HepG2 (cell line): Measurements from ENCODE around the gene C5. TPM values are rescaled to one million over a fixed set of nuclear protein-coding genes. Genes with fewer than 3 reads are reported as not detected.

ENCODE experiments used
- ATAC-seq: fragments of 200-7000 bp; cut with Tn5 transposase; 3 replicates; pipeline ENCODE4 v1.9.1; 2020; ENCODE audit warnings: mild to moderate bottlenecking, moderate library complexity
- BruUV-seq: library from RNA; stranded (reverse); fragments of 400-500 nt; replicated peaks from 2 replicates; lab custom pipeline; 2021; lab: Mats Ljungman, UMichigan
- CTCF ChIA-PET: fragments of 300-600 bp; formaldehyde crosslinking; extraction: SDS; loops from one replicate; lab custom pipeline; 2021; ENCODE audit warnings: low total read pairs, inconsistent platforms, low intra/inter-chr PET ratio; lab: Yijun Ruan, JAX
- POLR2A ChIA-PET: fragments of 350-600 bp; sonication (Branson Sonifier 250); formaldehyde crosslinking; loops from one replicate; lab custom pipeline; 2020; ENCODE audit warnings: antibody characterized with exemption, inconsistent platforms; lab: Yijun Ruan, JAX
- DNase-seq: peaks from one replicate; pipeline ENCODE4 v3.0.0-alpha.2; 2015; ENCODE audit warnings: low spot score
- FAIRE-seq: peaks from 3 replicates; lab custom pipeline; 2011; peaks lifted over from hg19 to GRCh38; lab: Jason Lieb, UNC
- H2AFZ ChIP-seq: one replicate; pipeline ENCODE4 v1.6.1; 2011; ENCODE audit warnings: low read length, inconsistent platforms
- H3K27ac ChIP-seq: fragments of 300-600 bp; 3 replicates; pipeline ENCODE4 v1.8.0; 2011; ENCODE audit warnings: mixed run types, mild to moderate bottlenecking, mixed read lengths, low read length, inconsistent platforms; ENCODE audit not compliant: insufficient read depth; ENCODE audit errors: extremely low read length
- H3K27me3 ChIP-seq, 2 experiments: fragments of 200-600 bp in 1 of 2; 2 replicates in 1 of 2; 3 replicates in 1 of 2; pipeline versions ENCODE4 v1.6.0 to v1.8.0; 2011; ENCODE audit warnings: low read length in 2 of 2, mild to moderate bottlenecking in 2 of 2, moderate library complexity in 2 of 2, inconsistent platforms in 1 of 2; ENCODE audit not compliant: insufficient read depth in 2 of 2, control insufficient read depth in 1 of 2
- H3K36me3 ChIP-seq, 2 experiments: fragments of 200-600 bp in 1 of 2; replicated peaks in 1 of 2; 2 replicates in 1 of 2; 3 replicates in 1 of 2; pipeline versions ENCODE4 v1.5.1 to v1.8.0; 2011; ENCODE audit warnings: low read length in 2 of 2, inconsistent platforms in 1 of 2; ENCODE audit not compliant: insufficient read depth in 2 of 2, control insufficient read depth in 1 of 2
- H3K4me1 ChIP-seq: 2 replicates; pipeline ENCODE4 v1.5.1; 2012; ENCODE audit warnings: low read length, inconsistent platforms; ENCODE audit not compliant: insufficient read depth
- H3K4me2 ChIP-seq: 2 replicates; pipeline ENCODE4 v1.6.0; 2011; ENCODE audit warnings: low read depth, low read length, inconsistent platforms
- H3K4me3 ChIP-seq, 3 experiments: fragments of 200-600 bp in 1 of 3; sonication (generic), shearing (Covaris generic) in 1 of 3; replicated peaks in 1 of 3; 2 replicates each; pipeline ENCODE4 v1.5.1; 2011 to 2016; ENCODE audit warnings: low read length in 3 of 3, inconsistent platforms in 2 of 3, low read depth in 2 of 3, mild to moderate bottlenecking in 2 of 3, control low read depth in 1 of 3, mixed read lengths in 1 of 3; ENCODE audit not compliant: insufficient read depth in 1 of 3
- H3K79me2 ChIP-seq: one replicate; pipeline ENCODE4 v1.6.1; 2011; ENCODE audit warnings: low read length, inconsistent platforms; ENCODE audit not compliant: insufficient read depth
- H3K9ac ChIP-seq: 2 replicates; pipeline ENCODE4 v1.6.0; 2011; ENCODE audit warnings: mild to moderate bottlenecking, low read depth, low read length, inconsistent platforms; ENCODE audit not compliant: insufficient read depth
- H3K9me3 ChIP-seq: 2 replicates; pipeline ENCODE4 v1.5.1; 2012; ENCODE audit warnings: mild to moderate bottlenecking, low read length
- H4K20me1 ChIP-seq: 2 replicates; pipeline ENCODE4 v1.6.0; 2011; ENCODE audit warnings: inconsistent platforms, mild to moderate bottlenecking, low read length, moderate library complexity; ENCODE audit not compliant: insufficient read depth
- BORCS8-MEF2B ChIP-seq: sonication (generic); formaldehyde crosslinking; IDR thresholded peaks from 2 replicates; pipeline ENCODE4 v1.8.0; 2022; ENCODE audit warnings: mild to moderate bottlenecking, missing genetic modification reagents
- KAT7 ChIP-seq: IDR thresholded peaks from 2 replicates; pipeline ENCODE4 v1.6.1; 2018; ENCODE audit warnings: borderline replicate concordance, missing compliant biosample characterization
- MZF1 ChIP-seq: sonication (generic); formaldehyde crosslinking; IDR thresholded peaks from 2 replicates; pipeline ENCODE4 v1.8.1; 2023; ENCODE audit warnings: mild to moderate bottlenecking, missing genetic modification reagents, borderline replicate concordance
- SRY ChIP-seq: sonication (generic); formaldehyde crosslinking; IDR thresholded peaks from 2 replicates; pipeline ENCODE4 v1.8.0; 2022; ENCODE audit warnings: mild to moderate bottlenecking, missing genetic modification reagents
- XRCC5 ChIP-seq: fragments of 200-400 bp; formaldehyde crosslinking; optimal IDR thresholded peaks from 2 replicates; pipeline ENCODE3; 2017; ENCODE audit warnings: mild to moderate bottlenecking, low read length
- ZFP36 ChIP-seq: fragments of 150-350 bp; IDR thresholded peaks from 2 replicates; pipeline ENCODE4 v1.6.1; 2018; ENCODE audit warnings: borderline replicate concordance, low read length, low read depth; ENCODE audit not compliant: partially characterized antibody
- ZNF263 ChIP-seq: sonication (generic); formaldehyde crosslinking; IDR thresholded peaks from 2 replicates; pipeline ENCODE4 v1.4.0; 2020; ENCODE audit warnings: missing genetic modification reagents
- ZNF337 ChIP-seq: sonication (generic); formaldehyde crosslinking; IDR thresholded peaks from 2 replicates; pipeline ENCODE4 v1.5.1; 2020; ENCODE audit warnings: missing genetic modification reagents, low read depth, mild to moderate bottlenecking, borderline replicate concordance
- ZNF557 ChIP-seq: sonication (generic); formaldehyde crosslinking; IDR thresholded peaks from 2 replicates; pipeline ENCODE4 v1.4.0; 2020; ENCODE audit warnings: missing genetic modification reagents
- WGBS: methylation state at CpG from one replicate; pipeline ENCODE4 v1.1.6; 2017; ENCODE audit warnings: low lambda C conversion rate; 5-methylcytosine and 5-hydroxymethylcytosine counted together
- in situ Hi-C: cut with HindIII; loops from 2 replicates; pipeline ENCODE4 v1.10.0; 2017; ENCODE audit warnings: low pct_unique_long_range_greater_than_20kb; ENCODE audit not compliant: extremely low pct_ligation_motif_present
- intact Hi-C: fragments of 100-400 bp; cut with micrococcal nuclease; formaldehyde crosslinking; loops from one replicate; pipeline ENCODE4 v1.10.0; 2022; ENCODE audit not compliant: unreplicated experiment
- polyA plus RNA-seq, 8 experiments: library from polyadenylated mRNA; depleted of rRNA in 3 of 8; stranded (reverse) in 7 of 8; unstranded in 1 of 8; fragments of >200 nt; fragmentation: Illumina TruSeq in 4 of 8; extraction: Trizol in 4 of 8; gene quantifications; 2 replicates each; pipeline versions ENCODE4 v1.2.1 to v1.2.3, GENCODE V29; 2011 to 2016; ENCODE audit warnings: low read depth in 4 of 8, missing spikeins in 1 of 8, mixed read lengths in 1 of 8; ENCODE audit not compliant: insufficient read depth in 1 of 8
- total RNA-seq, 5 experiments: library from RNA; depleted of rRNA; stranded (reverse); fragments of >200 nt; fragmentation: Illumina TruSeq; extraction: Trizol; gene quantifications; 2 replicates each; pipeline ENCODE4 v1.2.3, GENCODE V29; 2016; ENCODE audit warnings: low read depth in 1 of 5
- TF ChIP-seq, protein P1 (sequence below): sonication (generic); formaldehyde crosslinking; IDR thresholded peaks from 2 replicates; pipeline ENCODE4 v1.4.0; 2020; ENCODE audit warnings: missing genetic modification reagents, mild to moderate bottlenecking, borderline replicate concordance
- TF ChIP-seq, protein P2 (sequence below): sonication (generic); formaldehyde crosslinking; IDR thresholded peaks from 2 replicates; pipeline ENCODE4 v1.4.0; 2020; ENCODE audit warnings: missing genetic modification reagents

The C5 gene
- total and polyA plus RNA-seq, 2 of the 13 experiments (the other 11 are each of a cell fraction or from before 2014, with no cell fraction given), result 57.6 to 192 TPM

GRCh38 chr9:120918931-120919842, 130.9 kb downstream of the C5 start:
- Histone ChIP-seq H3K9ac (no peak overlapping the region), H3K36me3 (no peaks in the 10 kb centered on the region), H3K27ac (no peak overlapping the region), H3K79me2 (no peaks in the 10 kb centered on the region), H2AFZ (no peak overlapping the region), H3K9me3 (no peaks in the 10 kb centered on the region), H4K20me1 (no peaks in the 10 kb centered on the region), H3K4me2 (peak overlapping the region; percentile 20; the same call in 1 of the 2 replicates), H3K4me3 (no peak overlapping the region; a peak in 1 of 6 replicates), H3K27me3 (no peaks in the 10 kb centered on the region; a peak in 1 of 5 replicates), H3K4me1 (peaks cover 29% of the 10 kb centered on the region)
- FAIRE-seq, result no peak
- intact Hi-C loops, result no loop called here
- peak; percentile 41 for ATAC-seq
- BruUV-seq, result no TSS peak
- in situ Hi-C loops, result no loop called here
- peak; percentile 46 for TF ChIP-seq ZFP36
- 0 out of 2 replicates have a peak, but pooled peaks have one; percentile 40 for TF ChIP-seq ZNF263 (CRISPR knock-in tag)
- no peak for TF ChIP-seq KAT7 (CRISPR knock-in tag)
- TF ChIP-seq MZF1 (CRISPR knock-in tag), result no peak
- DNase-seq, result no peak
- ChIA-PET CTCF (no interaction called here), POLR2A (interaction anchor here (1.0 kb wide), 1 partner anchor 10 kb away, joined by 3 read pairs; no protein-coding TSS in a partner anchor)
- WGBS, result 40% methylated on average over 10 of the region's 20 CpGs

DNA sequence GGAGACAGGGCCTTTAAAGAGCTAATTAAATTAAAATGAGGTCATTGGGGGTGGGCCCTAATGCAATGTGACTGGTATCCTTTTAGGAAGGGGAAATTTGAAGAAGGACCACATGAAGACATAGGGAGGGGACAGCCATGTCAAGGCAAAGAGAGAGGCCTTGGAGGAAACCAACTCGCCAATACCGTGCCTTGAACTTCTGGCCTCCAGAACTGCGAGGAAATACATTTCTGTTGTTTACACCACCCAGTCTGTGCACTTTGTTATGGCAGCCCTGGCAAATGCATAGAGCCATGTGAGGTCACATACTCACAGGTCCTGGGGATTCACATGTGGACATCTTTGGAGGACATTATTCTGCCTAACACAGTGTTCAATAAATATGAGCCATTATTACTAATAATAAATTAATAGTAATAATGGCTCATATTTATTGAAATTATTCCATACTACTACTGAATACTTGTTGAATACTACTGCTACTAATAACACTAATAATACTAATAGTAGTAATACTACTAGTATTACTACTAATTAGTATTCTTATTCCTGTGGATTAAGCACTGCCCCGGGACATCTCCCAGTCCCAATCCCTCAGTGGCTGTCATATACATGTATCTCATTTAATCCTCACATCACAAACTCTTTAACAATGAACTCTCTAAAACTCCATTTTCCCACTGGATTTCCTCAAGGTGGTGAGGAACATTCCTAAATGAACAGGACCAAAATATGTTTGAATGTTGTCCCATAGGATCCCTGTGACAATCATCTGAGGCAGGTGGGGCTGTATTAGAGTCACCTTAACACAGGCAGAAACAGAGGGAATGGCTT, 131.9 kb downstream of the C5 start:
- H3K36me3 ChIP-seq, result no peaks in the 10 kb centered on the region
- ATAC-seq, result no peak
- no peaks in the 10 kb centered on the region for H4K20me1 ChIP-seq
- FAIRE-seq, result no peak
- ChIA-PET POLR2A (no interaction called here), CTCF (no interaction called here)
- H3K79me2 ChIP-seq, result no peaks in the 10 kb centered on the region
- no peak overlapping the region for H3K9ac ChIP-seq
- 67% methylated on average over 4 of the region's 4 CpGs for WGBS
- in situ Hi-C loops, result no loop called here
- no peak overlapping the region for H3K4me3 ChIP-seq
- H3K9me3 ChIP-seq, result no peaks in the 10 kb centered on the region
- H3K4me2 ChIP-seq, result no peak overlapping the region
- BruUV-seq, result no TSS peak
- no peaks in the 10 kb centered on the region; a peak in 1 of 5 replicates for H3K27me3 ChIP-seq
- no peak overlapping the region for H2AFZ ChIP-seq
- intact Hi-C loops, result no loop called here
- DNase-seq, result no peak
- H3K27ac ChIP-seq, result no peak overlapping the region
- H3K4me1 ChIP-seq, result peaks cover 36% of the 10 kb centered on the region
- TF ChIP-seq ZNF557 (no peak), SRY (CRISPR knock-in tag) (no peak), XRCC5 (no peak), BORCS8-MEF2B (CRISPR knock-in tag) (no peak), ZNF337 (CRISPR knock-in tag) (no peak)
- TF ChIP-seq, protein P1, sequence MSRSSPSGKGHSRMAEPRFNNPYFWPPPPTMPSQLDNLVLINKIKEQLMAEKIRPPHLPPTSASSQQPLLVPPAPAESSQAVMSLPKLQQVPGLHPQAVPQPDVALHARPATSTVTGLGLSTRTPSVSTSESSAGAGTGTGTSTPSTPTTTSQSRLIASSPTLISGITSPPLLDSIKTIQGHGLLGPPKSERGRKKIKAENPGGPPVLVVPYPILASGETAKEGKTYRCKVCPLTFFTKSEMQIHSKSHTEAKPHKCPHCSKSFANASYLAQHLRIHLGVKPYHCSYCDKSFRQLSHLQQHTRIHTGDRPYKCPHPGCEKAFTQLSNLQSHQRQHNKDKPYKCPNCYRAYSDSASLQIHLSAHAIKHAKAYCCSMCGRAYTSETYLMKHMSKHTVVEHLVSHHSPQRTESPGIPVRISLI (CRISPR knock-in tag), result no peak
- TF ChIP-seq, protein P2, sequence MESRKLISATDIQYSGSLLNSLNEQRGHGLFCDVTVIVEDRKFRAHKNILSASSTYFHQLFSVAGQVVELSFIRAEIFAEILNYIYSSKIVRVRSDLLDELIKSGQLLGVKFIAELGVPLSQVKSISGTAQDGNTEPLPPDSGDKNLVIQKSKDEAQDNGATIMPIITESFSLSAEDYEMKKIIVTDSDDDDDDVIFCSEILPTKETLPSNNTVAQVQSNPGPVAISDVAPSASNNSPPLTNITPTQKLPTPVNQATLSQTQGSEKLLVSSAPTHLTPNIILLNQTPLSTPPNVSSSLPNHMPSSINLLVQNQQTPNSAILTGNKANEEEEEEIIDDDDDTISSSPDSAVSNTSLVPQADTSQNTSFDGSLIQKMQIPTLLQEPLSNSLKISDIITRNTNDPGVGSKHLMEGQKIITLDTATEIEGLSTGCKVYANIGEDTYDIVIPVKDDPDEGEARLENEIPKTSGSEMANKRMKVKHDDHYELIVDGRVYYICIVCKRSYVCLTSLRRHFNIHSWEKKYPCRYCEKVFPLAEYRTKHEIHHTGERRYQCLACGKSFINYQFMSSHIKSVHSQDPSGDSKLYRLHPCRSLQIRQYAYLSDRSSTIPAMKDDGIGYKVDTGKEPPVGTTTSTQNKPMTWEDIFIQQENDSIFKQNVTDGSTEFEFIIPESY (CRISPR knock-in tag), result no peak
